Measurements from ENCODE around the gene TSPYL1.

TSPYL1 gene

GRCh38 chr6:116258520-116258919 lies 21.2 kb downstream of the TSPYL1 start:
- no peak overlapping the region for H3K27ac ChIP-seq (ENCODE audit: low read depth, low read length)
- no peaks in the 10 kb centered on the region for H3K27me3 ChIP-seq (ENCODE audit: control insufficient read depth, insufficient read depth, low read length)
- H3K4me3 ChIP-seq (ENCODE audit: low read depth, low read length), result no peak overlapping the region
- no peaks in the 10 kb centered on the region for H3K9me3 ChIP-seq (ENCODE audit: control insufficient read depth, insufficient read depth, low read length)
- H3K36me3 ChIP-seq (ENCODE audit: control insufficient read depth, insufficient read depth, low read length), result no peaks in the 10 kb centered on the region
- no peak overlapping the region for H3K9ac ChIP-seq (ENCODE audit: low read depth, low read length)
- peaks cover 10% of the 10 kb centered on the region; the same call in 1 of the 2 replicates for H3K4me1 ChIP-seq (ENCODE audit: control insufficient read depth, insufficient read depth, low read length)

- Histone ChIP-seq H3K27me3 (ENCODE audit: control insufficient read depth, insufficient read depth, low read length) (no peaks in the 10 kb centered on the region), H3K36me3 (ENCODE audit: control insufficient read depth, insufficient read depth, low read length) (no peaks in the 10 kb centered on the region), H3K4me1 (ENCODE audit: control insufficient read depth, insufficient read depth, low read length) (peaks cover 25% of the 10 kb centered on the region), H3K27ac (ENCODE audit: low read depth, low read length) (no peak overlapping the region), H3K9ac (ENCODE audit: low read depth, low read length) (no peak overlapping the region), H3K9me3 (ENCODE audit: control insufficient read depth, insufficient read depth, low read length) (no peaks in the 10 kb centered on the region), H3K4me3 (ENCODE audit: low read depth, low read length) (no peak overlapping the region)
These were observed 23.0 kb downstream of the TSPYL1 start for GRCh38 chr6:116256694-116257093.

GRCh38 chr6:116255246-116255800 lies 24.4 kb downstream of the TSPYL1 start:
- Histone ChIP-seq H3K27me3 (ENCODE audit: control insufficient read depth, insufficient read depth, low read length) (no peaks in the 10 kb centered on the region), H3K9me3 (ENCODE audit: control insufficient read depth, insufficient read depth, low read length) (no peaks in the 10 kb centered on the region), H3K9ac (ENCODE audit: low read depth, low read length) (no peak overlapping the region), H3K36me3 (ENCODE audit: control insufficient read depth, insufficient read depth, low read length) (no peaks in the 10 kb centered on the region), H3K4me1 (ENCODE audit: control insufficient read depth, insufficient read depth, low read length) (peaks cover 38% of the 10 kb centered on the region), H3K27ac (ENCODE audit: low read depth, low read length) (peak overlapping the region; percentile 91), H3K4me3 (ENCODE audit: low read depth, low read length) (peak overlapping the region; percentile 83)

- H3K36me3 ChIP-seq (ENCODE audit: control insufficient read depth, insufficient read depth, low read length), result no peaks in the 10 kb centered on the region
- H3K27ac ChIP-seq (ENCODE audit: low read depth, low read length), result peak overlapping the region; percentile 91
- no peaks in the 10 kb centered on the region for H3K27me3 ChIP-seq (ENCODE audit: control insufficient read depth, insufficient read depth, low read length)
- peaks cover 45% of the 10 kb centered on the region for H3K4me1 ChIP-seq (ENCODE audit: control insufficient read depth, insufficient read depth, low read length)
- no peaks in the 10 kb centered on the region for H3K9me3 ChIP-seq (ENCODE audit: control insufficient read depth, insufficient read depth, low read length)
- H3K9ac ChIP-seq (ENCODE audit: low read depth, low read length), result peak overlapping the region; percentile 93
- H3K4me3 ChIP-seq (ENCODE audit: low read depth, low read length), result peak overlapping the region; percentile 83
These were observed 25.3 kb downstream of the TSPYL1 start for GRCh38 chr6:116254297-116255056.

- H3K9me3 ChIP-seq (ENCODE audit: control insufficient read depth, insufficient read depth, low read length), result no peaks in the 10 kb centered on the region
- no peaks in the 10 kb centered on the region for H3K36me3 ChIP-seq (ENCODE audit: control insufficient read depth, insufficient read depth, low read length)
- no peaks in the 10 kb centered on the region for H3K27me3 ChIP-seq (ENCODE audit: control insufficient read depth, insufficient read depth, low read length)
- peak within 1 kb of the TSS; percentile 91 for H3K27ac ChIP-seq (ENCODE audit: low read depth, low read length)
- H3K4me3 ChIP-seq (ENCODE audit: low read depth, low read length), result peak within 1 kb of the TSS; percentile 83
- peaks cover 49% of the 10 kb centered on the region for H3K4me1 ChIP-seq (ENCODE audit: control insufficient read depth, insufficient read depth, low read length)
- peak within 1 kb of the TSS; percentile 93 for H3K9ac ChIP-seq (ENCODE audit: low read depth, low read length)
These were observed 26.0 kb downstream of the TSPYL1 start, which contains the start of gene TSPYL4 for GRCh38 chr6:116253505-116254296. TSS of gene TSPYL4 (minus strand) at chr6:116254075. CDS start at chr6:116254008, 67 bp downstream.

- Histone ChIP-seq H3K27me3 (ENCODE audit: control insufficient read depth, insufficient read depth, low read length) (no peaks in the 10 kb centered on the region), H3K9ac (ENCODE audit: low read depth, low read length) (0 out of 2 replicates have a peak overlapping the region, but pooled peaks have one; percentile 19), H3K27ac (ENCODE audit: low read depth, low read length) (peak overlapping the region; percentile 91), H3K36me3 (ENCODE audit: control insufficient read depth, insufficient read depth, low read length) (no peaks in the 10 kb centered on the region), H3K9me3 (ENCODE audit: control insufficient read depth, insufficient read depth, low read length) (no peaks in the 10 kb centered on the region), H3K4me3 (ENCODE audit: low read depth, low read length) (peak overlapping the region; percentile 83), H3K4me1 (ENCODE audit: control insufficient read depth, insufficient read depth, low read length) (peaks cover 49% of the 10 kb centered on the region)
These were observed 26.6 kb downstream of the TSPYL1 start for GRCh38 chr6:116253188-116253504.

- Histone ChIP-seq H3K4me3 (ENCODE audit: low read depth, low read length) (peak overlapping the region; percentile 49), H3K9me3 (ENCODE audit: control insufficient read depth, insufficient read depth, low read length) (no peaks in the 10 kb centered on the region), H3K36me3 (ENCODE audit: control insufficient read depth, insufficient read depth, low read length) (no peaks in the 10 kb centered on the region), H3K9ac (ENCODE audit: low read depth, low read length) (no peak overlapping the region), H3K4me1 (ENCODE audit: control insufficient read depth, insufficient read depth, low read length) (peaks cover 49% of the 10 kb centered on the region), H3K27me3 (ENCODE audit: control insufficient read depth, insufficient read depth, low read length) (no peaks in the 10 kb centered on the region), H3K27ac (ENCODE audit: low read depth, low read length) (peak overlapping the region; percentile 77)
These were observed 28.0 kb downstream of the TSPYL1 start for GRCh38 chr6:116251568-116252384.

GRCh38 chr6:116248577-116248976 lies 31.2 kb downstream of the TSPYL1 start:
- H3K36me3 ChIP-seq (ENCODE audit: control insufficient read depth, insufficient read depth, low read length), result peaks cover 14% of the 10 kb centered on the region
- H3K27ac ChIP-seq (ENCODE audit: low read depth, low read length), result no peak overlapping the region
- H3K9ac ChIP-seq (ENCODE audit: low read depth, low read length), result no peak overlapping the region
- H3K4me3 ChIP-seq (ENCODE audit: low read depth, low read length), result no peak overlapping the region
- H3K9me3 ChIP-seq (ENCODE audit: control insufficient read depth, insufficient read depth, low read length), result no peaks in the 10 kb centered on the region
- H3K4me1 ChIP-seq (ENCODE audit: control insufficient read depth, insufficient read depth, low read length), result peaks cover 39% of the 10 kb centered on the region
- H3K27me3 ChIP-seq (ENCODE audit: control insufficient read depth, insufficient read depth, low read length), result no peaks in the 10 kb centered on the region

- Histone ChIP-seq H3K4me3 (ENCODE audit: low read depth, low read length) (no peak overlapping the region), H3K36me3 (ENCODE audit: control insufficient read depth, insufficient read depth, low read length) (peaks cover 14% of the 10 kb centered on the region), H3K9ac (ENCODE audit: low read depth, low read length) (no peak overlapping the region), H3K9me3 (ENCODE audit: control insufficient read depth, insufficient read depth, low read length) (no peaks in the 10 kb centered on the region), H3K4me1 (ENCODE audit: control insufficient read depth, insufficient read depth, low read length) (peaks cover 30% of the 10 kb centered on the region), H3K27me3 (ENCODE audit: control insufficient read depth, insufficient read depth, low read length) (no peaks in the 10 kb centered on the region), H3K27ac (ENCODE audit: low read depth, low read length) (no peak overlapping the region)
These were observed 32.4 kb downstream of the TSPYL1 start for GRCh38 chr6:116247285-116247684.

GRCh38 chr6:116246089-116246488 lies 33.6 kb downstream of the TSPYL1 start:
- H3K4me1 ChIP-seq (ENCODE audit: control insufficient read depth, insufficient read depth, low read length), result peaks cover 18% of the 10 kb centered on the region
- no peaks in the 10 kb centered on the region for H3K9me3 ChIP-seq (ENCODE audit: control insufficient read depth, insufficient read depth, low read length)
- peaks cover 14% of the 10 kb centered on the region for H3K36me3 ChIP-seq (ENCODE audit: control insufficient read depth, insufficient read depth, low read length)
- no peak overlapping the region for H3K9ac ChIP-seq (ENCODE audit: low read depth, low read length)
- no peak overlapping the region for H3K27ac ChIP-seq (ENCODE audit: low read depth, low read length)
- H3K4me3 ChIP-seq (ENCODE audit: low read depth, low read length), result no peak overlapping the region
- H3K27me3 ChIP-seq (ENCODE audit: control insufficient read depth, insufficient read depth, low read length), result no peaks in the 10 kb centered on the region
